Measurements from ENCODE around the gene RUBCN. TPM values are rescaled to one million over a fixed set of nuclear protein-coding genes. Genes with fewer than 3 reads are reported as not detected.
"Not testable (repeated sequence)": the region's sequence is repeated elsewhere in the genome, so short reads cannot be mapped to it uniquely, and the experiment has no call there.

RUBCN gene
- total RNA-seq, 1 experiment from 2014 or later = 37.9 TPM

GRCh38 chr3:197733042-197733441 lies 3.7 kb downstream of the RUBCN start:
- no peak for DNase-seq (ENCODE audit: low read depth, low spot score)
- intact Hi-C loops (cut with micrococcal nuclease; ENCODE audit: unreplicated experiment) = no loop called here
- ChIA-PET CTCF (no interaction called here), POLR2A (no interaction called here)
- in situ Hi-C loops (cut with HindIII; ENCODE audit: low pct_unique_long_range_greater_than_20kb, low sequenced_read_pairs) = loop anchor here (10.0 kb wide), 1 partner anchor 138 kb away; no protein-coding TSS in a partner anchor
- no peak for TF ChIP-seq TCF7L2 (IDR thresholded peaks at IDR 0.05; ENCODE audit: low read depth, low read length)
- no peak for TF ChIP-seq REST (IDR thresholded peaks at IDR 0.05; ENCODE audit: insufficient read depth in 1 of 2, low read depth in 2 of 2, low read length in 1 of 2)
- TF ChIP-seq POLR2AphosphoS5 (IDR thresholded peaks at IDR 0.05; ENCODE audit: low read depth, low read length) = no peak
- TF ChIP-seq CTCF (IDR thresholded peaks at IDR 0.05) = no peak
- no peak for TF ChIP-seq SIN3A (IDR thresholded peaks at IDR 0.05; ENCODE audit: borderline replicate concordance, insufficient read depth, low read depth, low read length)
- no peaks in the 10 kb centered on the region for H3K27me3 ChIP-seq (ENCODE audit: control insufficient read depth, insufficient read depth, low read length)
- H3K4me3 ChIP-seq (ENCODE audit: low read depth in 2 of 2, low read length in 2 of 2) = no peak overlapping the region
- H3K9me3 ChIP-seq (ENCODE audit: control insufficient read depth, insufficient read depth, low read depth, low read length) = no peaks in the 10 kb centered on the region
- no peaks in the 10 kb centered on the region for H3K36me3 ChIP-seq (ENCODE audit: control insufficient read depth, insufficient read depth, low read length)
- H3K27ac ChIP-seq (ENCODE audit: low read length) = no peak overlapping the region
- peaks cover 18% of the 10 kb centered on the region for H3K4me1 ChIP-seq (ENCODE audit: control insufficient read depth, insufficient read depth, low read length)
- ATAC-seq = no peak
- BruUV-seq (replicated peaks) = no TSS peak

GRCh38 chr3:197731483-197731882 lies 5.2 kb downstream of the RUBCN start:
- peaks cover 13% of the 10 kb centered on the region; the same call in 1 of the 2 replicates for H3K4me1 ChIP-seq (ENCODE audit: control insufficient read depth, insufficient read depth, low read length)
- POLR2A ChIA-PET; CTCF ChIA-PET; H3K4me3 ChIP-seq (ENCODE audit: low read depth in 2 of 2, low read length in 2 of 2); H3K27ac ChIP-seq (ENCODE audit: low read length); H3K27me3 ChIP-seq (ENCODE audit: control insufficient read depth, insufficient read depth, low read length); ATAC-seq; intact Hi-C loops (cut with micrococcal nuclease; ENCODE audit: unreplicated experiment); BruUV-seq (replicated peaks); H3K9me3 ChIP-seq (ENCODE audit: control insufficient read depth, insufficient read depth, low read depth, low read length); DNase-seq (ENCODE audit: low read depth, low spot score); H3K36me3 ChIP-seq (ENCODE audit: control insufficient read depth, insufficient read depth, low read length): not testable (repeated sequence)
- in situ Hi-C loops (cut with HindIII; ENCODE audit: low pct_unique_long_range_greater_than_20kb, low sequenced_read_pairs) = loop anchor here (10.0 kb wide), 1 partner anchor 137 kb away; no protein-coding TSS in a partner anchor

DNA sequence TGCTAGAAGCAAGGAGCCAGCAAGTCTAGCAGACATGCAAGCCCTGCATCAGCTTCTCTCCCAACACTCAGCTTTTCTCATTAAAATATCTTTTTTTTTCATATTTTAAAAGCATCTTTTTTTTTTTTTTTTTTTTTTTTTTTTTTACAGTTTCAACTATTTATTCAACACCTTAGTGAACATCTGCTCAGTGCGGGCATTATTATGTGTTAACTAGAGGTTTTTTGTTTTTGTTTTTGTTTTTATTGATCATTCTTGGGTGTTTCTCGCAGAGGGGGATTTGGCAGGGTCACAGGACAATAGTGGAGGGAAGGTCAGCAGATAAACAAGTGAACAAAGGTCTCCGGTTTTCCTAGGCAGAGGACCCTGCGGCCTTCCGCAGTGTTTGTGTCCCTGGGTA lies 5.9 kb downstream of the RUBCN start:
- ChIA-PET POLR2A (interaction anchor here (0.6 kb wide), 1 partner anchor 19 kb away, joined by 3 read pairs; no protein-coding TSS in a partner anchor), CTCF (interaction anchor here (0.6 kb wide), 1 partner anchor 11 kb away, joined by 7 read pairs; no protein-coding TSS in a partner anchor)
- H3K4me3 ChIP-seq (ENCODE audit: low read depth in 2 of 2, low read length in 2 of 2); H3K36me3 ChIP-seq (ENCODE audit: control insufficient read depth, insufficient read depth, low read length); H3K27ac ChIP-seq (ENCODE audit: low read length); intact Hi-C loops (cut with micrococcal nuclease; ENCODE audit: unreplicated experiment); H3K27me3 ChIP-seq (ENCODE audit: control insufficient read depth, insufficient read depth, low read length); BruUV-seq (replicated peaks); H3K9me3 ChIP-seq (ENCODE audit: control insufficient read depth, insufficient read depth, low read depth, low read length); ATAC-seq; DNase-seq (ENCODE audit: low read depth, low spot score): not testable (repeated sequence)
- H3K4me1 ChIP-seq (ENCODE audit: control insufficient read depth, insufficient read depth, low read length) = peaks cover 13% of the 10 kb centered on the region; the same call in 1 of the 2 replicates
- in situ Hi-C loops (cut with HindIII; ENCODE audit: low pct_unique_long_range_greater_than_20kb, low sequenced_read_pairs) = loop anchor here (10.0 kb wide), 1 partner anchor 136 kb away; no protein-coding TSS in a partner anchor

All from Panc1 (cell line).